ENCODE results near the gene PLPP3.

Gene PLPP3

DNA sequence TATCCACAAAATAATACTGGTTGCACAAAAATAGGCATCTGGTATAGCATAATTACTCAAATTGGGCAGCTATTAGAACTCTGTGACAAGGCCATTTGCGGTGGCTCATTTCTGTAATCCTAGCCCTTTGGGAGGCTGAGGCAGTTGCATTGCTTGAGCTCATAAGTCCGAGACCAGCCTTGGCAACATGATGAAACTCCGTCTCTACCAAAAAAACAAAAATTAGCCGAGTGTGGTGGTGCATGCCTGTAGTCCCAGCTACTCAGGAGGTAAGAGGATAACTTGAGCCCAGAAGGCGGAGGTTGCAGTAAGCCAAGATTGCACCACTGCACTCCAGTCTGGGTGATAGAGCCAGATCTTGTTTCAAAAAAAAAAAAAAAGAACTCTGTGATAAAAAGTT is 36.7 kb downstream of the PLPP3 start:
- Histone ChIP-seq H3K36me3 (ENCODE audit: control insufficient read depth, low read depth, low read length) (no peaks in the 10 kb centered on the region), H3K4me1 (ENCODE audit: control insufficient read depth, low read depth, low read length) (peaks cover 76% of the 10 kb centered on the region), H3K4me3 (ENCODE audit: low read length) (no peak overlapping the region), H3K27ac (ENCODE audit: low read length) (no peak overlapping the region), H3K9me3 (ENCODE audit: control insufficient read depth, low read depth, low read length) (no peaks in the 10 kb centered on the region), H3K27me3 (ENCODE audit: control insufficient read depth, insufficient read depth, low read length) (no peaks in the 10 kb centered on the region), H3K9ac (ENCODE audit: low read length) (no peak overlapping the region)

DNA sequence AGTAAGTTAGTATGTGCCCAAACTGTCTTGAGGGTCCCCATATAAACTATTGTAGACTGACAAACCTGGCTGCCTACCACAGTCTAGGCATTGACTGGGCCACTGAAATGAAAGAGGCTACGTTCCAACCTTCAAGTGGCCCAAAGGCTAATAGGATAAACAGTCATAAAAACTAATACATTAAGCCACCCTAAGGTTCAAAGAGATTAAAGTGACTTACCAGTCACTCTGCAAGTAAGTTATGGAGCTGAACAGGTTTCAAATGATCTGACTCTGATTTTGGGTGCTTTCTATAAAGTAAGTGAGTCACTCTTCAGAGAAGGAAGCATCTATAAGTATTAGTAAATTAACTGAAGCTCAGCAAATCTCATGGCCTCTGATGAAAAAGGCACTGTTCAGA is 38.0 kb downstream of the PLPP3 start:
- H3K9ac ChIP-seq (ENCODE audit: low read length) = no peak overlapping the region
- no peaks in the 10 kb centered on the region for H3K27me3 ChIP-seq (ENCODE audit: control insufficient read depth, insufficient read depth, low read length)
- H3K9me3 ChIP-seq (ENCODE audit: control insufficient read depth, low read depth, low read length) = no peaks in the 10 kb centered on the region
- H3K36me3 ChIP-seq (ENCODE audit: control insufficient read depth, low read depth, low read length) = peaks cover 7% of the 10 kb centered on the region
- H3K4me1 ChIP-seq (ENCODE audit: control insufficient read depth, low read depth, low read length) = peaks cover 77% of the 10 kb centered on the region
- no peak overlapping the region for H3K4me3 ChIP-seq (ENCODE audit: low read length)
- no peak overlapping the region for H3K27ac ChIP-seq (ENCODE audit: low read length)

DNA sequence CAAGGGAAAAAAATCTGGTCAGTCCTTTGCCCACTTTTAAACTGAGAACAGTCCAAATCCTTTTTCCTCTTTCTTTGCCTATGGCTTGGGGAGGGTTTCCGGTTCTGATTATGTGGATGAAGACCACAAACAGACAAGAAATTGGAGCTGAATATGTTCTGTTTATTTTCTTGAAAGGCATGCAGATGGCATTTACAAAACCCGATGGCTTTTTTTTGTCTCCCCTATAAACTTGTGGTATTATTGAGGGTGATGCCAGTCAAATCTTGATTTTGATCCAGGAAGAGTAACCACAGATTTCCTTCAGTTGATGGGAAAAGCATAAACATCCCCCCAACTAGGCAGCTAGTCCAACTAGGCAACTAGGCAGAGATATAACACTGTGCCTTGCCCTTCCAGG is 38.9 kb downstream of the PLPP3 start:
- Histone ChIP-seq H3K27me3 (ENCODE audit: control insufficient read depth, insufficient read depth, low read length) (no peaks in the 10 kb centered on the region), H3K4me3 (ENCODE audit: low read length) (no peak overlapping the region), H3K36me3 (ENCODE audit: control insufficient read depth, low read depth, low read length) (peaks cover 8% of the 10 kb centered on the region), H3K27ac (ENCODE audit: low read length) (no peak overlapping the region), H3K9ac (ENCODE audit: low read length) (no peak overlapping the region), H3K9me3 (ENCODE audit: control insufficient read depth, low read depth, low read length) (no peaks in the 10 kb centered on the region), H3K4me1 (ENCODE audit: control insufficient read depth, low read depth, low read length) (peaks cover 84% of the 10 kb centered on the region)

DNA sequence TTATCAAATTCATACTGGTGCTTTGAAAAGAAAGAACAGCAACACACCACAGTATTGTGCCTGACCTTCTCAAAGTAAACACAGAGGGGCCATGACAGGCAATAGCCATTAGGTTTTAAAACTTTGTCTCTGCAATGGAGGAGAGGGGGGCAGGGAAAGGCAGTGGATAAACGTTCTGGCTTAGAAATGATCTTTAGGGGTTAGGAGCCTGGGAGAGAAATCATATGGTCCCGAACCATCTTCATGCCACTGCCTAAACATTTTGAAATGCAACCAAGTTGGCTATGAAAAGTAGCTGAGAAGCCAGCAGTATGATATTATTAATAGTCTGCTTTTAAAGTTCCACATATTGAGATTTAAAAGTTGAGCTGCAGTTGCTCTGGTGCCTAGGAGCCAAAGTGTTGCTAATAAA is 39.8 kb downstream of the PLPP3 start:
- no peaks in the 10 kb centered on the region for H3K27me3 ChIP-seq (ENCODE audit: control insufficient read depth, insufficient read depth, low read length)
- H3K9ac ChIP-seq (ENCODE audit: low read length) = no peak overlapping the region
- H3K9me3 ChIP-seq (ENCODE audit: control insufficient read depth, low read depth, low read length) = no peaks in the 10 kb centered on the region
- peaks cover 84% of the 10 kb centered on the region for H3K4me1 ChIP-seq (ENCODE audit: control insufficient read depth, low read depth, low read length)
- H3K36me3 ChIP-seq (ENCODE audit: control insufficient read depth, low read depth, low read length) = peaks cover 13% of the 10 kb centered on the region
- peak overlapping the region; percentile 9 for H3K27ac ChIP-seq (ENCODE audit: low read length)
- no peak overlapping the region for H3K4me3 ChIP-seq (ENCODE audit: low read length)

DNA sequence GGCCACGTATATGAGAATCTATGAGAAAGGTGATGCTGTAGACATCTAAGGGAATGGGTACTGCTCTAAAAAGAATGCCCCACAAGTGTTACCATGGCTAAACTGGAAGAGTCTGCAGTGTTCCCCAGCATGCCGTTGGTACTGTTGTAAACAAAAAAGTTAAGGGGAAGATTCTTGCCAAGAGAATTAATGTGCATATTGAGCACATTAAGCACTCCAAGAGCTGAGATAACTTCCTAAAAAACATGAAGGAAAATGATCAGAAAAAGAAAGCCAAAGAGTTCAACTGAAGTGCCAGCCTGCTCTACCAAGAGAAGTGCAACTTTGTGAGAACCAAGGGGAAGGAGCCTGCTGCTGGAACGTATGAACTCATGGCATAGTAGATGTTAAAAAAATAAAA is 40.8 kb downstream of the PLPP3 start:
- Histone ChIP-seq H3K27ac (ENCODE audit: low read length) (no peak overlapping the region), H3K27me3 (ENCODE audit: control insufficient read depth, insufficient read depth, low read length) (no peaks in the 10 kb centered on the region), H3K9ac (ENCODE audit: low read length) (no peak overlapping the region), H3K4me1 (ENCODE audit: control insufficient read depth, low read depth, low read length) (peaks cover 84% of the 10 kb centered on the region), H3K4me3 (ENCODE audit: low read length) (no peak overlapping the region), H3K36me3 (ENCODE audit: control insufficient read depth, low read depth, low read length) (peaks cover 21% of the 10 kb centered on the region), H3K9me3 (ENCODE audit: control insufficient read depth, low read depth, low read length) (no peaks in the 10 kb centered on the region)

DNA sequence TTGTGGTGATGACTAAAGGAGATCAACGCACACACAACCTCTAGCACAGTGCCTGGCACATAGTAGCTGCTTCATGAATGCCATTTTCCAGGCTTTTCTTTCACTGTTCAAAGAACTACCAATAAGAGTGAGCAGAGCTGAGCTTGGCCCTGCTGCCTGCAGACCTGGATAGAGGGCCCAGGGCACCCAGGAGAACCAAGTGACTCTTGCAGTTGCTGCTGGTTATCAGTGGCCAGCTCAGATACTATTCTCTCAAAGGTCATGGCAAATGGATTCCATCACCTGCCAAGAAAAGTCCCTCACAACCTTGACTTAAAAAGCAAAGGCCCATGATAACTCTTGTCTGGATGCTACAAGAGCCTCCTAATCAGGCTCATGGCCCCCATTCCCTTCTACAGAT is 41.7 kb downstream of the PLPP3 start:
- Histone ChIP-seq H3K4me3 (ENCODE audit: low read length) (no peak overlapping the region), H3K9me3 (ENCODE audit: control insufficient read depth, low read depth, low read length) (no peaks in the 10 kb centered on the region), H3K9ac (ENCODE audit: low read length) (no peak overlapping the region), H3K27ac (ENCODE audit: low read length) (peak overlapping the region; percentile 49), H3K27me3 (ENCODE audit: control insufficient read depth, insufficient read depth, low read length) (no peaks in the 10 kb centered on the region), H3K4me1 (ENCODE audit: control insufficient read depth, low read depth, low read length) (peaks cover 79% of the 10 kb centered on the region), H3K36me3 (ENCODE audit: control insufficient read depth, low read depth, low read length) (peaks cover 26% of the 10 kb centered on the region)

DNA sequence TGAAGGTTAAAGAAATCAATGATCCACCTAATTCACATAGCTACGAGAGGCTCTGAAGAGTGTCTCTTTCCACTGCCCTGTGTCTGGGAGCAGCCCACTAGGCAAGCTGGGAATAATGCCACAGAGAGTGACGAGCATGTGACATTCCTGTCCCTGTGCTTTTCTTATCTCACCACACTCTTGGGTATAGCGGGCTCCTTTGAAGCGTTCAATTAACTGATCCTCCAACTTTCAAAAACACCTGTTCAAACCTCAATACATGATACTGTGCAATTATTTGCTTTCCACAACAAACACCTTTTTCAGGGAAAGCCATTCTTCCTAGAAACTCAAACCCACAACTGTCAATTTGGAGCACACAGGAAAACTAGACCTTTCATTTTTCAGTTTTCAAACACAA is 43.4 kb downstream of the PLPP3 start:
- peaks cover 87% of the 10 kb centered on the region for H3K4me1 ChIP-seq (ENCODE audit: control insufficient read depth, low read depth, low read length)
- no peak overlapping the region for H3K4me3 ChIP-seq (ENCODE audit: low read length)
- H3K27me3 ChIP-seq (ENCODE audit: control insufficient read depth, insufficient read depth, low read length) = no peaks in the 10 kb centered on the region
- peak overlapping the region; percentile 74 for H3K27ac ChIP-seq (ENCODE audit: low read length)
- peak overlapping the region; percentile 11 for H3K9ac ChIP-seq (ENCODE audit: low read length)
- H3K36me3 ChIP-seq (ENCODE audit: control insufficient read depth, low read depth, low read length) = peaks cover 31% of the 10 kb centered on the region
- no peaks in the 10 kb centered on the region for H3K9me3 ChIP-seq (ENCODE audit: control insufficient read depth, low read depth, low read length)

DNA sequence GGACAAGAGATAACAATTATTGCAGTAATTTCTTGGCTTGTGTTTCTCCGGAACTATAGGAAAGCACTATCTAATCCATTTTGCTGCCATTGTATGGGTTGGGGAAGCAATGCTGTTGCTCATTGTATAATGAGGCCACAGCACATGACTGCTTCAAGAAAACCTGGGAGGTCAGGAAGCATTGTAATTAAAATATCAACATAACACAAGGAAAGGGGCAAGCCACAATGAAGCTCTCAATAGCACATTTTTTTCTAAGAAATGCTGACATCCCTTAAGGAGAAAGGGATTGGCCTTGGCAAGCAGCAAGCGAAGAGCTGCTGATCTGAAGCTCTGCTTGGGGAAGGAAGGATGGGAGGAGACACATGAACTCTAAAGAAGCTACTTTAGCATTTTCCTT is 44.0 kb downstream of the PLPP3 start:
- no peaks in the 10 kb centered on the region for H3K9me3 ChIP-seq (ENCODE audit: control insufficient read depth, low read depth, low read length)
- H3K4me1 ChIP-seq (ENCODE audit: control insufficient read depth, low read depth, low read length) = peaks cover 82% of the 10 kb centered on the region
- peak overlapping the region; percentile 27 for H3K4me3 ChIP-seq (ENCODE audit: low read length)
- H3K27ac ChIP-seq (ENCODE audit: low read length) = peak overlapping the region; percentile 95
- peaks cover 31% of the 10 kb centered on the region for H3K36me3 ChIP-seq (ENCODE audit: control insufficient read depth, low read depth, low read length)
- H3K9ac ChIP-seq (ENCODE audit: low read length) = peak overlapping the region; percentile 63
- no peaks in the 10 kb centered on the region for H3K27me3 ChIP-seq (ENCODE audit: control insufficient read depth, insufficient read depth, low read length)

DNA sequence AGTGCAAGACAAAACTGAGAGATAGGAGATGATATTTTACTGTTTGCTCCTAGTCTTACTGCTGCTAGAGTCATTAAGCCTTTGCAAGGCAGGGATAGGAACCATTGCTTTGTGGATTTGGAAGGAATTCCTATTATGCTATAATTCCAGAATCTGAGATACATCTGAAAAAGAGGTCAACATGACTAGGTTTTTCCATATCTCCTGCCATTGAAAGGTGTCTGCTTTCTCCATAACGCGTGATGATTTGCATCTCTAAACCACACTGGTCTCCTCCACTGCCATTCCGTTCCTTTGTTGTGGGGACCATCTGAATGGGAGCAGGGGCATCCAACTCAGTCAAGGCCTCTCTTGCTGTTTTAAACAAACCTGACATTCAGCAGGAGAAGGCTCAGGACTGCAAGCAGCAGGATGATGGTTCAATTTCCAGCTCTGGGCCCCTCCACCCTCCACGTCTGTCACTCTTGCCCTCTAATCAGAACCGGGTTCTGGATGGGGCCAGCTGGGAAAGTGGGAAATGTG is 45.2 kb downstream of the PLPP3 start:
- Histone ChIP-seq H3K36me3 (ENCODE audit: control insufficient read depth, low read depth, low read length) (peaks cover 31% of the 10 kb centered on the region), H3K9me3 (ENCODE audit: control insufficient read depth, low read depth, low read length) (no peaks in the 10 kb centered on the region), H3K9ac (ENCODE audit: low read length) (peak overlapping the region; percentile 63), H3K27me3 (ENCODE audit: control insufficient read depth, insufficient read depth, low read length) (no peaks in the 10 kb centered on the region), H3K4me3 (ENCODE audit: low read length) (no peak overlapping the region), H3K27ac (ENCODE audit: low read length) (peak overlapping the region; percentile 95), H3K4me1 (ENCODE audit: control insufficient read depth, low read depth, low read length) (peaks cover 75% of the 10 kb centered on the region)

DNA sequence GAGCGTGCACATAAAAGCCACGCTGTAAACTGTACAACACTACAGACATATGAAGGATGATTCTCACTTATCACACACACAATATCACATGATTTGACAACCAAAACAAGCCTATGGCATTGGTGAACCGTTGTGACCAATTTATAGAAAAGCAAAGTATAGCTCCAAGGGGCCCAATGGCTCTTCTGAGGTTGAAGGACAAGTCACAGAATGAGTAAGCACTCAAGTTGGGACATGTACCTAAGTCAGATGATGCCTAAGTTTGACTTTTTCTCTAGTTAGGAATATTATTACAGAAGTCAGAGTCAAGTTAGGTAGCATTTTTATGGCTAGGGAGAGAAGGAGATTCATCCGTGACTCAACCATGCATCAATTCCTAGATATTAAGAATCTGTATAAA is 45.7 kb downstream of the PLPP3 start:
- H3K27ac ChIP-seq (ENCODE audit: low read length) = no peak overlapping the region
- peaks cover 31% of the 10 kb centered on the region for H3K36me3 ChIP-seq (ENCODE audit: control insufficient read depth, low read depth, low read length)
- no peaks in the 10 kb centered on the region for H3K27me3 ChIP-seq (ENCODE audit: control insufficient read depth, insufficient read depth, low read length)
- no peaks in the 10 kb centered on the region for H3K9me3 ChIP-seq (ENCODE audit: control insufficient read depth, low read depth, low read length)
- peaks cover 76% of the 10 kb centered on the region for H3K4me1 ChIP-seq (ENCODE audit: control insufficient read depth, low read depth, low read length)
- H3K9ac ChIP-seq (ENCODE audit: low read length) = no peak overlapping the region
- no peak overlapping the region for H3K4me3 ChIP-seq (ENCODE audit: low read length)

DNA sequence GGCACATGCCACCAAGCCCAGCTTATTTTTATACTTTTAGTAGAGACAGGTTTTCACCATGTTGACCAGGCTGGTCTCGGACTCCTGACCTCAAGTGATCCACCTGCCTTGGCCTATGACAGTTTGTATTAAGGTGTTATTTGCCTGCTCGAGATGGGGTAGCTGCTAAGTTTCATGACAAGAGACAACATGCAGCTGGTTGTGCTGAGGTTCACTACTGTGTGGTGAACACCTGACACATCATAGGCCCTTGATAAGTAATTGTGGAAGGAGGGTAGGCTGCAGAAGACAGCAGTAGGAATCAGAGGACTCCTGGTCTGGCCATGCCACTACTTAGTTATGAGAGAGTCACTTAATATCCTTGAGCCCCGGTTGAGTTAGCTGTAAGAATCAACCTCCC is 46.2 kb downstream of the PLPP3 start:
- Histone ChIP-seq H3K9ac (ENCODE audit: low read length) (no peak overlapping the region), H3K27me3 (ENCODE audit: control insufficient read depth, insufficient read depth, low read length) (no peaks in the 10 kb centered on the region), H3K36me3 (ENCODE audit: control insufficient read depth, low read depth, low read length) (peaks cover 31% of the 10 kb centered on the region), H3K4me1 (ENCODE audit: control insufficient read depth, low read depth, low read length) (peaks cover 76% of the 10 kb centered on the region), H3K27ac (ENCODE audit: low read length) (no peak overlapping the region), H3K4me3 (ENCODE audit: low read length) (no peak overlapping the region), H3K9me3 (ENCODE audit: control insufficient read depth, low read depth, low read length) (no peaks in the 10 kb centered on the region)

DNA sequence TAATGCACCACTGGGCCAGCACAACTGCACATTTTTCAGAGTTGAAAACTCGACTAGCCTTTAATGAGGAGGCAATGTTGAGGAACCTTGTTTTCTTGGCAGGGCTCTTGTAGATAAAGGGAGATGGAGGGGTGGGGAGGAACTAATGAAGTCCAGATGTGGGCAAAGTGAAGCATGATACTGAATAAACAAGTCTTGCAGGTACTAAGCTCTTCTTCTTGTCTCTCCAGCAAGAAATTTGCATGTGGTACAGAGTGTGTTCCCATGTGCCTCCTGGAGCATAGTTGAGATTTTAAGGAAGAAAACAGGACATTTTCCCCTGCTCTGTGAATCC is 47.0 kb downstream of the PLPP3 start:
- Histone ChIP-seq H3K4me1 (ENCODE audit: control insufficient read depth, low read depth, low read length) (peaks cover 76% of the 10 kb centered on the region), H3K9ac (ENCODE audit: low read length) (no peak overlapping the region), H3K27me3 (ENCODE audit: control insufficient read depth, insufficient read depth, low read length) (no peaks in the 10 kb centered on the region), H3K36me3 (ENCODE audit: control insufficient read depth, low read depth, low read length) (peaks cover 31% of the 10 kb centered on the region), H3K9me3 (ENCODE audit: control insufficient read depth, low read depth, low read length) (no peaks in the 10 kb centered on the region), H3K27ac (ENCODE audit: low read length) (no peak overlapping the region), H3K4me3 (ENCODE audit: low read length) (no peak overlapping the region)
